H1 (cell line): ENCODE measurements around the gene CBX4. TPM values are rescaled to one million over a fixed set of nuclear protein-coding genes. Genes with fewer than 3 reads are reported as not detected.

Experiments
- CTCF ChIA-PET: fragments of 300-600 bp; sonication (Branson Sonifier 250); formaldehyde crosslinking; loops from one replicate; lab custom pipeline; 2021; ENCODE audit not compliant: partially characterized antibody; lab: Charles Lee
- POLR2A ChIA-PET: fragments of 300-600 bp; sonication (Branson Sonifier 250); formaldehyde crosslinking; loops from one replicate; lab custom pipeline; 2021; ENCODE audit warnings: inconsistent platforms; ENCODE audit not compliant: partially characterized antibody; lab: Charles Lee
- DNase-seq, 2 experiments: peaks; one replicate each; pipeline versions ENCODE4 v3.0.0 to v3.0.0-alpha.2; 2010 to 2022; ENCODE audit warnings: low spot score in 2 of 2, low read depth in 1 of 2, mixed read lengths in 1 of 2
- FAIRE-seq: peaks from 2 replicates; lab custom pipeline; 2011; peaks lifted over from hg19 to GRCh38; lab: Jason Lieb, UNC
- H2AFZ ChIP-seq: 2 replicates; pipeline ENCODE4 v1.8.1; 2012; ENCODE audit warnings: low read length, inconsistent platforms
- H2AK5ac ChIP-seq: 2 replicates; pipeline ENCODE4 v1.6.1; 2013; ENCODE audit warnings: low read depth, low read length
- H2BK120ac ChIP-seq: replicated peaks from 2 replicates; pipeline ENCODE3; 2013; ENCODE audit warnings: low read depth, low read length, inconsistent platforms
- H2BK12ac ChIP-seq: 2 replicates; pipeline ENCODE4 v1.6.1; 2013; ENCODE audit warnings: low read depth, low read length
- H2BK15ac ChIP-seq: 2 replicates; pipeline ENCODE4 v1.6.1; 2013; ENCODE audit warnings: low read length
- H2BK20ac ChIP-seq: 2 replicates; pipeline ENCODE4 v1.6.1; 2013; ENCODE audit warnings: low read length
- H2BK5ac ChIP-seq: 2 replicates; pipeline ENCODE4 v1.6.1; 2013; ENCODE audit warnings: low read depth, low read length
- H3K14ac ChIP-seq: 2 replicates; pipeline ENCODE4 v1.6.1; 2013; ENCODE audit warnings: inconsistent platforms; ENCODE audit not compliant: insufficient read length
- H3K18ac ChIP-seq: 2 replicates; pipeline ENCODE4 v1.6.1; 2013; ENCODE audit warnings: low read length; ENCODE audit errors: extremely low read depth
- H3K23ac ChIP-seq: 2 replicates; pipeline ENCODE4 v1.6.1; 2013; ENCODE audit warnings: inconsistent platforms; ENCODE audit not compliant: insufficient read length
- H3K23me2 ChIP-seq: 2 replicates; pipeline ENCODE4 v1.6.1; 2013; ENCODE audit warnings: low read depth, low read length
- H3K27ac ChIP-seq: 2 replicates; pipeline ENCODE4 v1.6.1; 2011; ENCODE audit warnings: low read depth, low read length, inconsistent platforms
- H3K27me3 ChIP-seq, 4 experiments: replicated peaks in 1 of 4; 1 replicate in 1 of 4; 2 replicates in 3 of 4; pipeline versions ENCODE4 v1.6.1 to v1.8.1; 2011 to 2013; ENCODE audit warnings: low read length in 3 of 4, mild to moderate bottlenecking in 3 of 4, inconsistent platforms in 2 of 4, mixed read lengths in 2 of 4, moderate library complexity in 1 of 4; ENCODE audit not compliant: control insufficient read depth in 3 of 4, insufficient read depth in 3 of 4; ENCODE audit errors: extremely low read depth in 1 of 4
- H3K36me3 ChIP-seq, 4 experiments: 2 replicates each; pipeline versions ENCODE4 v1.6.1 to v1.8.1; 2011 to 2013; ENCODE audit warnings: mild to moderate bottlenecking in 4 of 4, low read length in 3 of 4, moderate library complexity in 2 of 4, control low read depth in 1 of 4, inconsistent platforms in 1 of 4; ENCODE audit not compliant: insufficient read depth in 4 of 4, control insufficient read depth in 2 of 4
- H3K4ac ChIP-seq: replicated peaks from 2 replicates; pipeline ENCODE3; 2013; ENCODE audit warnings: low read length, low read depth, mixed read lengths, inconsistent platforms; ENCODE audit not compliant: insufficient read length
- H3K4me1 ChIP-seq, 4 experiments: replicated peaks in 1 of 4; 1 replicate in 1 of 4; 2 replicates in 3 of 4; pipeline versions ENCODE4 v1.6.1 to v1.8.1; 2011 to 2013; ENCODE audit warnings: low read length in 3 of 4, inconsistent platforms in 2 of 4, mixed read lengths in 1 of 4; ENCODE audit not compliant: insufficient read depth in 4 of 4, control insufficient read depth in 3 of 4
- H3K4me2 ChIP-seq, 2 experiments: 2 replicates each; pipeline versions ENCODE4 v1.6.1 to v1.8.1; 2011 to 2013; ENCODE audit warnings: low read depth in 2 of 2, low read length in 2 of 2, control low read depth in 1 of 2, inconsistent platforms in 1 of 2, mild to moderate bottlenecking in 1 of 2; ENCODE audit not compliant: insufficient read depth in 1 of 2
- H3K4me3 ChIP-seq, 4 experiments: fragments of 200-600, 300-600 bp in 1 of 4; sonication (generic), shearing (Covaris generic), sonication (Bioruptor Twin) in 1 of 4; 2 replicates each; pipeline versions ENCODE4 v1.5.1 to v1.8.1; 2011 to 2016; ENCODE audit warnings: low read length in 4 of 4, low read depth in 3 of 4, control low read depth in 2 of 4, inconsistent platforms in 2 of 4, mild to moderate bottlenecking in 2 of 4, mixed read lengths in 1 of 4, moderate library complexity in 1 of 4; ENCODE audit not compliant: insufficient read depth in 2 of 4; ENCODE audit errors: extremely low read depth in 1 of 4
- H3K56ac ChIP-seq: replicated peaks from 2 replicates; pipeline ENCODE3; 2013; ENCODE audit warnings: low read depth, mild to moderate bottlenecking, mixed read lengths, low read length, inconsistent platforms; ENCODE audit not compliant: insufficient read length
- H3K79me1 ChIP-seq: 2 replicates; pipeline ENCODE4 v1.6.1; 2013; ENCODE audit warnings: low read depth, low read length, control low read depth
- H3K79me2 ChIP-seq, 2 experiments: 2 replicates each; pipeline versions ENCODE4 v1.6.1 to v1.8.1; 2012 to 2013; ENCODE audit warnings: low read length in 2 of 2, mild to moderate bottlenecking in 2 of 2, inconsistent platforms in 1 of 2; ENCODE audit not compliant: insufficient read depth in 2 of 2, control insufficient read depth in 1 of 2
- H3K9ac ChIP-seq, 4 experiments: replicated peaks in 1 of 4; 1 replicate in 1 of 4; 2 replicates in 3 of 4; pipeline versions ENCODE4 v1.6.1 to v1.8.1; 2011 to 2013; ENCODE audit warnings: low read depth in 3 of 4, low read length in 3 of 4, control low read depth in 2 of 4, mild to moderate bottlenecking in 2 of 4, moderate library complexity in 2 of 4, inconsistent platforms in 1 of 4; ENCODE audit errors: extremely low read depth in 1 of 4
- H3K9me3 ChIP-seq, 2 experiments: 2 replicates each; pipeline versions ENCODE4 v1.6.1 to v1.8.1; 2012 to 2013; ENCODE audit warnings: mild to moderate bottlenecking in 2 of 2, moderate library complexity in 2 of 2, control low read depth in 1 of 2, inconsistent platforms in 1 of 2, low read depth in 1 of 2, low read length in 1 of 2, mixed read lengths in 1 of 2; ENCODE audit not compliant: insufficient read depth in 2 of 2
- H4K20me1 ChIP-seq, 2 experiments: replicated peaks in 1 of 2; 2 replicates each; pipeline versions ENCODE3 to v1.8.1; 2011 to 2013; ENCODE audit warnings: inconsistent platforms in 2 of 2, low read length in 2 of 2, mild to moderate bottlenecking in 1 of 2; ENCODE audit not compliant: insufficient read depth in 2 of 2, control insufficient read depth in 1 of 2
- H4K5ac ChIP-seq: 2 replicates; pipeline ENCODE4 v1.6.1; 2013; ENCODE audit warnings: low read length, low read depth, mixed read lengths, inconsistent platforms; ENCODE audit not compliant: insufficient read length
- H4K8ac ChIP-seq: 2 replicates; pipeline ENCODE4 v1.8.0; 2013; ENCODE audit warnings: mild to moderate bottlenecking, moderate library complexity, low read length, inconsistent platforms; ENCODE audit not compliant: insufficient read depth; ENCODE audit errors: extremely low read depth
- H4K91ac ChIP-seq: replicated peaks from 2 replicates; pipeline ENCODE3; 2013; ENCODE audit warnings: low read length, mixed read lengths, inconsistent platforms; ENCODE audit not compliant: insufficient read length
- BCL11A ChIP-seq, 2 experiments: IDR thresholded peaks; one replicate each; pipeline ENCODE4 v1.6.1; 2011; ENCODE audit warnings: low read depth in 2 of 2, low read length in 2 of 2, mild to moderate bottlenecking in 2 of 2
- EZH2 ChIP-seq: fragments of 200-600 bp; sonication (generic); IDR thresholded peaks from 2 replicates; pipeline ENCODE4 v1.7.1; 2012; ENCODE audit warnings: low read depth, mild to moderate bottlenecking, moderate library complexity, low read length, inconsistent platforms; ENCODE audit not compliant: severe bottlenecking
- RNF2 ChIP-seq: fragments of 200-900, 300-1000 bp; sonication (generic); IDR thresholded peaks from 2 replicates; pipeline ENCODE4 v1.7.1; 2016; ENCODE audit warnings: borderline replicate concordance, low read depth, mild to moderate bottlenecking, antibody characterized with exemption, low read length; ENCODE audit not compliant: poor library complexity, severe bottlenecking; ENCODE audit errors: missing control alignments
- SP4 ChIP-seq: IDR thresholded peaks from 2 replicates; pipeline ENCODE4 v1.6.1; 2012; ENCODE audit warnings: low read length, inconsistent platforms
- SUZ12 ChIP-seq: fragments of 200-600 bp; sonication (generic); IDR thresholded peaks from 2 replicates; pipeline ENCODE4 v1.6.1; 2012; ENCODE audit warnings: mild to moderate bottlenecking, inconsistent platforms, low read length, moderate library complexity, mixed read lengths
- WGBS, 2 experiments: shearing (Covaris generic) in 1 of 2; methylation state at CpG; one replicate each; pipeline versions ENCODE4 v1.1.6 to v1.1.7; 2013 to 2015; ENCODE audit warnings: low lambda C conversion rate in 2 of 2, mixed read lengths in 2 of 2, inconsistent platforms in 1 of 2, low coverage in 1 of 2, missing lambda C conversion rate in 1 of 2; ENCODE audit not compliant: insufficient replicate concordance in 2 of 2, insufficient coverage in 1 of 2, insufficient read length in 1 of 2; ENCODE audit errors: extremely low coverage in 1 of 2, missing lambda C conversion rate in 1 of 2; 5-methylcytosine and 5-hydroxymethylcytosine counted together
- polyA plus RNA-seq, 7 experiments: library from polyadenylated mRNA; depleted of rRNA in 3 of 7; stranded (reverse) in 5 of 7; unstranded in 2 of 7; fragments of >200 nt in 5 of 7; fragments of 200-250 nt in 2 of 7; gene quantifications; 1 replicate in 5 of 7; 2 replicates in 1 of 7; 4 replicates in 1 of 7; pipeline versions ENCODE4 v1.2.1 to v1.2.3, GENCODE V29; 2011 to 2013; ENCODE audit warnings: missing spikeins in 2 of 7, mixed read lengths in 2 of 7
- total RNA-seq: library from RNA; stranded (reverse); fragmentation: NEBNext Ultra II Directional; extraction: Animal tissue kit (Norgen Biotek cat#: 25700); gene quantifications from 2 replicates; pipeline ENCODE4 v1.2.1, GENCODE V29; 2021

Gene CBX4
- total and polyA plus RNA-seq, 2 of the 8 experiments (the other 6 are each of a cell fraction or from before 2014, with no cell fraction given), result 1.8 to 4.0 TPM

DNA sequence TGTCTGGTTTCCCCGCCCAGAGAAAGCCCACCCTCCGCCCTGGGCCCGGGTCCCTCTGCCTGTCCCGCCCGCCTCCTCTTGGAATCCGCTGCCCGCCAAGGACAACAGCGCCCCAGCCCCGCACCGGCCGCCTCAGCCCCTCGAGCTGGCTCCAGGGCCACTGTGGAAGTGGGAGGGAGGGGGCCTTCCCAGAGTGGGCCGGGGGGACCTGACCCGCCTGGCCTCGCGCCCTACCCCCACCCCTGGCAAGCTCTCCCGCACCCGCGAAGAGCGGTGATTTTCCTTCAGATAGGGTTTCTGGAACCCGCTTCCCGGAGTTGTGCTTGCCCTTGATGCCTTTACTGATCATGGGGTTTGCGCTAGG, 40.1 kb downstream of the CBX4 start:
- peaks cover 3% of the 10 kb centered on the region for H3K23me2 ChIP-seq
- H2BK120ac ChIP-seq, result no peak overlapping the region
- H3K79me1 ChIP-seq, result no peaks in the 10 kb centered on the region
- H3K18ac ChIP-seq, result no peak overlapping the region
- H4K8ac ChIP-seq, result no peak overlapping the region
- peak overlapping the region; percentile 91; the same call in 1 of the 2 replicates for H2AK5ac ChIP-seq
- no peak overlapping the region for H3K27ac ChIP-seq
- ChIA-PET POLR2A (interaction anchor here (1.2 to 24.0 kb wide), 7 partner anchors 10 to 194 kb away, joined by 4 to 374 read pairs (median 7); partner anchors contain the start of genes CBX2 and CBX4), CTCF (interaction anchor here (0.6 to 19.1 kb wide), 8 partner anchors 9 to 58 kb away, joined by 3 to 576 read pairs (median 6); partner anchors contain the start of gene CBX4)
- H3K23ac ChIP-seq, result no peak overlapping the region
- H2BK20ac ChIP-seq, result no peak overlapping the region
- H2BK15ac ChIP-seq, result no peak overlapping the region
- peaks cover 4 to 56% (median 40%) of the 10 kb centered on the region in 4 experiments for H3K4me1 ChIP-seq
- H3K14ac ChIP-seq, result no peak overlapping the region
- peak overlapping the region in 1 of 2 experiments; percentile 70; a peak in 1 of 4 replicates for H3K4me2 ChIP-seq
- 4% methylated on average over 17 of the region's 23 CpGs; no CpG with 5 or more reads in 1 of the 2 experiments for WGBS, 2 experiments
- peak overlapping the region; percentile 82 for H2BK12ac ChIP-seq
- H3K4me3 ChIP-seq, result no peak overlapping the region
- DNase-seq (no peak), FAIRE-seq (no peak)
- H3K4ac ChIP-seq, result no peak overlapping the region
- no peak overlapping the region for H3K9ac ChIP-seq
- no peaks in the 10 kb centered on the region for H3K79me2 ChIP-seq
- peaks cover 0 to 7% of the 10 kb centered on the region in 2 experiments; a peak in 3 of 4 replicates for H3K9me3 ChIP-seq
- no peak overlapping the region for H4K5ac ChIP-seq
- peaks cover 86 to 92% (median 90%) of the 10 kb centered on the region in 4 experiments for H3K27me3 ChIP-seq
- no peak overlapping the region for H3K56ac ChIP-seq
- H3K36me3 ChIP-seq, result peaks cover 0 to 12% (median 0%) of the 10 kb centered on the region in 4 experiments; a peak in 1 of 8 replicates
- H4K20me1 ChIP-seq, result peaks cover 10 to 21% of the 10 kb centered on the region in 2 experiments
- TF ChIP-seq SUZ12 (0 out of 2 replicates have a peak, but pooled peaks have one; percentile 71), SP4 (no peak), RNF2 (peak; percentile 4), EZH2 (peak; percentile 75), BCL11A (IDR thresholded peaks at IDR 0.05; ENCODE audit: low read depth in 2 of 2, low read length in 2 of 2) (no peak)
- no peak overlapping the region for H2AFZ ChIP-seq
- H2BK5ac ChIP-seq, result no peak overlapping the region
- H4K91ac ChIP-seq, result no peak overlapping the region
